Kidney capillary endothelial cell (primary cell): ENCODE data around the gene TPSAB1.

ENCODE experiments used
- DNase-seq: peaks from one replicate; pipeline ENCODE4 v3.0.0-alpha.2; 2018; ENCODE audit warnings: low spot score

Gene TPSAB1

DNA sequence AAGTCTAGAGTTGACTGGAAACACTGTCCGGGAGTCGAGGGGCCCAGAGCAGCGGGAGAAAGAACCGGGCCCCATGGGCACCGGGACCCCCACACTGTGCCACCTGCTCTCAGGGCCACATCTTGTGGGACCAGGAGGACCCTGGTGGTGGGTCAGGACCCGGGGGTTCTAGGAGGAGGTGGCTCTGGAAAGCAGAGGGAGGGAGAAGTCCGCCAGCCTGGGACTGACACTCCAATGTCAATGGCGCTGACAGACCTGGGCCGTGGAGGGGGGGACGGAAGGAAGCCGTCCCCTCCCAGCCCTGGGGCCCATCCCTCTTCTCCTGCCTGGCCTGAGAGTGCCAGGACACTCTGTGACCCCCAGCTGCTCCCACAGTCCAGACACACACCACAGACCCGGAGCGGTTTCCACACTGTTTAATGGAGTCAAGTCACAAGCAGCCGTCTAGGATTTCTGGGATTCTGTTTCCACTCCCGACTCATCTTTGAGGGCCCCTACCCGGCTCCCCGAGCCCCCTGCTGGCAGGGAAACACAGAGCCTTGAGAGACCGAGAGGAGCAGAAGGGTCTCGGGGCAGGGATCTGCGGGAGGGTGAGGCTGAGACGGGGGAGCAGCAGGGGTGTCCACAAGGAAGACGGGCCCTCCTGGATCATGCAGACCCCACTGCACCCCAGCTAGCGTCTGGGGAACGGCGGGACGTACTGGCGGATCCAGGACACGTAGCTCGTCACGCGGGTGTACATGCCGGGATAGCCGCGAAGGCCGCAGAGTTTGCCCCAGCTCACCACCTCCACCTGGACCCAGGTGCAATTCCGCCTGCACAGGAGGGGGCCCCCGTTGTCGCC lies 45.4 kb downstream of the TPSAB1 start:
- DNase-seq, result no peak

DNA sequence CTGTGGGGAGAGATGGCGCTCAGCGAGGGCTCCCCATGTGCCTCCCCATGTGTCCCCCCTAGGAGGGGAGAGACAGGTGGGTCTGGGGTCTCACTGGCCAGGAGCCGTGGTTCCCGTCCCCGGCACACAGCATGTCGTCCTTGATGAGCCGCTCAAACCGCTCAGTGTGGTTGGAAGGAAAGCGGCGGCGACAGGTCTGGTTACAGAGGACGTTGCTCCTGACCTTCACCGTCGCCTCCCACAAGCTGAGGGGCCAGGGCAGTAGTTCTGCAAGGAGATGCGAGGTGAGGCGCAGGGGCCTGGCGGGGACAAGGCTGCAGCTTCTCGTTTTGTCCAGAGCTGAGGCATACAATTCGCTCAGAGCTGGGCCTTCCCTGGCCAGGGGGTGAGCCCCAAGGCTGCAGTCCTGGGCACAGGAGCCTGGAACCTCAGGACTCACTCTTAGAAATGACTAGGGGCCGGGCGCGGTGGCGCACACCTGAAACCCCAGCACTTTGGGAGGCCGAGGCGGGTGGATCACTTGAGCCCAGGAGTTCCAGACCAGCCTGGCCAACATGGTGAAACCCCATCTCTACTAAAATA lies 46.1 kb downstream of the TPSAB1 start:
- no peak for DNase-seq

GRCh38 chr16:1287982-1288670 lies 47.6 kb downstream of the TPSAB1 start:
- no peak for DNase-seq

GRCh38 chr16:1288813-1289476 lies 48.4 kb downstream of the TPSAB1 start:
- no peak for DNase-seq

DNA sequence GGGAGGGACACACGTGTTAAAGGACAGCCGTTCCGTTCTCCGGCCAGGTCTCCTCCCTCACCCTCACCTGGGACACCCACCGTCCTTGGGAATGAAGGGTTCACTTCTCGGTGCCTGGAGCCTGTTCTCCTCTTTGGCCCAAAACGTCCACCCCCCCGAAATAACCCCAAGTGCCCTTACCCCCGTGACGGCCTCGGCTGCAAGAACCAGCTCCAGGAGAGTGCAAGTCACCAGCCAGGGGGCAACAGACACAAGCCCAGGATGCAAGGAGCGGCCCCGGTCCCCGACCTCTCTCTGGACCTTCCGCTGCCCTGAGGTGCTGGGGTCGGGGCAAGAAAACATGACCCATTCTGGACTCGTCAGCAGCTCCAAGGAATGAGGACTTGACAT lies 49.0 kb downstream of the TPSAB1 start:
- DNase-seq, result no peak

GRCh38 chr16:1290063-1290501 lies 49.6 kb downstream of the TPSAB1 start:
- DNase-seq, result no peak

GRCh38 chr16:1290860-1291575 lies 50.5 kb downstream of the TPSAB1 start:
- DNase-seq, result no peak

DNA sequence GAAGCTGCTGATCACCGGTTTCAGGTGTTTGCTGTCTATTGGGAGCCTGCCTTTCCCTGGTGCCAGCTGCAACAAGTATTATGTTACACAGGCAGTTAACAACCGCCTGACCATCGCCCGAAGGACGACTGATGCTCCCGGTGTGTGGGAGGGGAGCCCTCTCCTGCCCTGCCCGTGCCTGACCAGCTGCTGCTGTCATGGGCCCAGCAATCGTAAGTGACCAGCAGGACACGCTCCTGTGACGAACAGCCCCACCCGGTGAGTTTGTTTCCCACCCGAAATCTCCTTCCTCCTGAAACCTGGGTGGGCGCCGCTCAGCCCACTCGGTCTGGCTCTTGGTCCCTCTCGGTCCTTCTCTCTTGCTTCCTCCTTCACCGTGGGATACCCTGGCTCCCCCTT lies 51.1 kb downstream of the TPSAB1 start:
- DNase-seq, result no peak
